Measurements from ENCODE around the gene FOXS1.

The FOXS1 gene

DNA sequence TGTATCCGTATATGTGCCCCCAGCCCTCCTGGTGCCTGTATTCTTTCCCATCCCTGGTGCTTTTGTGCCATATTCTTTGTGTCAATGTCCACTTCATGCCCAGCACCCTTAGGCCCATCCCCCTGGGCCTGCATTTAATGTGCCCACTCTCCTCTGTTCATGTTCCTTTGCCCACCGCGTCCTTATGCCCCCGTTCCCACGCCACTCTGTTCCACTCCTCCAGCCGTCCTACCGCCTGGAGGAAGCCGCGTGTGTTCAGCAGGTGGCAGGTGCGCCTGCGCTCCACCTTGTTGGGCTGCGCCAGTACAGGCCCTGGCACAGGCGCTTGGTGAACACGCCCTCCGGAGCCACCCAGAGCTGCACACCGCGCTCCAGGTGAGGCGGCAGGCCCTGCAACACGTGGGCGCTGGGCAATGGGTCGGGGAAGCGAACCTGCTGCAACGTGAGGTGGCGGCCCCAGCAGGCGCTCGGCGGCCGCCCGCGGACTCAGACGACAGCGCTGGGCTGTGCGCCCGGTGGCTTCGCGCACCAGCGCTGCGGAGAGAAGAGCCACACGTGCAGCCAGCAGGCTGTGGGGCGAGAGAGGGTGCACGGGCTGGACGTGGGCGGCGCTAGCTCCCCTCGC, 4.0 kb upstream of the FOXS1 start:
- DNase-seq, result no peak
- no peak for ATAC-seq
- peaks cover 32% of the 10 kb centered on the region for H3K27me3 Mint-ChIP-seq
- H3K4me1 Mint-ChIP-seq, result no peaks in the 10 kb centered on the region
- H3K9me3 Mint-ChIP-seq, result no peaks in the 10 kb centered on the region
- no peak overlapping the region for H3K4me3 Mint-ChIP-seq
- H3K27ac Mint-ChIP-seq, result no peak overlapping the region

DNA sequence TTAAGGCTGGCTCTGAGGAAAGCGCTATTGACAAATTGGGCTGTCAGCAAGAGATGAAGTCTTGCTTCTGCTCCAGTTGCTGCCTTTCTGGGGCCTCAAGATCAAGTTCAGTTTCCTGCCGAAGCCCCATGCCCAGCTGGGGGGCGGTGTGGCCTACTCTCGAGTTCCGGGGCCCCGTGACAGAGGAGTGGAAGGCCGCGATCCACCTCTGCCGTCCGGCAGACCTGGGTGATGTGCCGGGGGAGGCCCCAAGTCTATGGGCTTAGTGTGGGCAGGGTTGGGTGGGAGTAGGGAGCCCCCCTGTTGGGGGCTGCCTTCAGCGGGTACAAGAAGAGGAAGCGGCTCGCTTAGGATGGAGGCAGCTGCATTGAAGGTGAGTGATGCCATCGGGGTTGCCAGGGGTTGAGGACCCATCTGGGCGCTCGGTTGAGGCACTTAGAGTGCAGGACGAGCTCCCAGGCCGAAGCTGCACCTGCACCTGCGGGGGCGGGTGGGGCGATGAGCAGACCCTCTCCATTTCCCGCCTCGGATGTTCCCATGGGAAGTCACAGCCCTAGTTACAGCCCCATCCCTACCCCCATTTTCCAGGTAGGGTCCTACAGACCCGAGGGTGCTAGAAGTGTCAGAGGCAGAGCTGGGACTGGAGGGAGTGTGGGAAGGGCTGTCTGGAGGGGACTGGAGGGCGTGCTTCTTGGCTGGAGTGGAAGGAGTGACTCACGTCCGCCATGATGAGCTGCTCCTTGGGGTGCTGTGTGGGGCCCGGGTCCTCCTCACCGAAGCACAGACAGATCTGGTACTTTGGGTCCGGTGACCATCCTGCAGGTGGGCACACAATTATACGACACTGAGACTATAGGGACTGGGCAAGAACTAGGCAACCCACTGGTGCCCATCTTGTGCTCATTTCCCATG, 2.9 kb upstream of the FOXS1 start:
- ATAC-seq (no peak), DNase-seq (no peak)
- Mint-ChIP-seq H3K4me1 (no peaks in the 10 kb centered on the region), H3K27ac (no peak overlapping the region), H3K9me3 (no peaks in the 10 kb centered on the region), H3K4me3 (no peak overlapping the region), H3K27me3 (peaks cover 32% of the 10 kb centered on the region)

DNA sequence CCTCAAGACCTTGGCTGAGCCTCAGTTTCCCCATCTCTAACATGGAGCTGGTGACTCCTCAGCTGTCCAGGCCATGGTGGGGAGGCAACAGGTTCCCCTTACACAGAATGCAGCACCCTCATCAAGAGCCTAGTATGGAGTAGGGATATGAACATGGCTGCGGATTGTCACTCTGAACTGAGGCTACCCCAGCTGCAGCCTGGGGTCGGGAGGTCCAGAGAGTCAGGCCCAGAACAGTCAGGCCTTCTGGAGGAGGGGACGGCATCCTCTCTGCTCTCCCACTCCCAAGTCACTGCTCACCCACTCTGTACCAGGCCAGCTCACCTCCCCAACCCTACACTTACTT, 1.4 kb upstream of the FOXS1 start:
- ATAC-seq (no peak), DNase-seq (no peak)
- H3K4me3 Mint-ChIP-seq, result no peak overlapping the region
- no peaks in the 10 kb centered on the region for H3K4me1 Mint-ChIP-seq
- peaks cover 32% of the 10 kb centered on the region for H3K27me3 Mint-ChIP-seq
- H3K27ac Mint-ChIP-seq, result no peak overlapping the region
- no peaks in the 10 kb centered on the region for H3K9me3 Mint-ChIP-seq

DNA sequence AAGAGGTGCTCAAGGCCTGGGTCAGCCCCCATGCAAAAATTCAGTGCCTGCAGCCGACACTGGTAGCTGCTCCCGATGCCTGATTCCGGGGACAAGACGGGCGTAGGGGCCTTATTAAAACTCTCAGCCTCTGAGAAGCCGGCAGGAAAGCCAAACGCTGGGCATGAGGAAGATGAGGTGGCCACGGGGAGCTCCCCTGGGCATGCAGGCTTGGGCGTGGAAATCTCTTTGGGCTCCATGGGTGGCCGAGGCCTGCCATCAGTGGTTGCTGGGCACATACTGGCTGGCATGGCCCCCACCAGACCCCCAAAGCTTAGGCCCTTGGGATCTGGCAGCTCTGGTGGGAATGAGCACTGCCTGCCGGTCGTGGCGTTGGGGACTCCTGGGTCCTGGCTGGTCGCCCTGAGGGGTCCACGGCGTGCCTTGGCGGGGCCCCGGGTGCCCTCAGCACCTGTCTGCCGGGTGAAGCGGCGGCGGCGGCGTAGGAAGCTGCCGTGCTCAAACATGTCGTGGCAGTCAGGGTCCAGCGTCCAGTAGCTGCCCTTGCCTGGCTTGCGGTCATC, 586 bp downstream of the FOXS1 start:
- Mint-ChIP-seq H3K27me3 (peaks cover 13% of the 10 kb centered on the region), H3K9me3 (no peaks in the 10 kb centered on the region), H3K4me1 (no peaks in the 10 kb centered on the region), H3K27ac (no peak overlapping the region), H3K4me3 (no peak overlapping the region)
- ATAC-seq (no peak), DNase-seq (no peak)

DNA sequence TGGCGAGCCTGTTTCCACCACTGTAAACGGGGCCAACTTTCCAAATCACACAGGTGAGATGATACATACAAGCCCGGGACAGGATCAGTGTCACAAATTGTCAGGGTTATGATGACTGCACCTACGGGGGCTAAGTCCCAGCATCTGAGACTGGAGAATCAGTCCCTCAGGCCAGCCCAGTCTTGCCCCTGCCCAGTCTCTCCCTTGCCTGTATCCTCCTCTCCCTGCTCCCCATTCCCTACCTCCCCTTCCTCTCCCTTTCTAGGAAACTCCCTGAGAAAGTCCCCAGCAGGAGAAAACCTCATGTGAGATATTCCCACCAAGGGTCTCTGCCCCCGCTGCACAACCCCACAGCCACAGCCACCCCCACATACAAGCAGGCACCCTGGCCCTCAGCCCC, 1.5 kb downstream of the FOXS1 start:
- no peak for DNase-seq
- H3K4me3 Mint-ChIP-seq, result no peak overlapping the region
- no peaks in the 10 kb centered on the region for H3K4me1 Mint-ChIP-seq
- H3K27ac Mint-ChIP-seq, result peak overlapping the region in 1 of 2 donors; percentile 55
- H3K27me3 Mint-ChIP-seq, result peaks cover 6% of the 10 kb centered on the region
- H3K9me3 Mint-ChIP-seq, result no peaks in the 10 kb centered on the region
- no peak for ATAC-seq

DNA sequence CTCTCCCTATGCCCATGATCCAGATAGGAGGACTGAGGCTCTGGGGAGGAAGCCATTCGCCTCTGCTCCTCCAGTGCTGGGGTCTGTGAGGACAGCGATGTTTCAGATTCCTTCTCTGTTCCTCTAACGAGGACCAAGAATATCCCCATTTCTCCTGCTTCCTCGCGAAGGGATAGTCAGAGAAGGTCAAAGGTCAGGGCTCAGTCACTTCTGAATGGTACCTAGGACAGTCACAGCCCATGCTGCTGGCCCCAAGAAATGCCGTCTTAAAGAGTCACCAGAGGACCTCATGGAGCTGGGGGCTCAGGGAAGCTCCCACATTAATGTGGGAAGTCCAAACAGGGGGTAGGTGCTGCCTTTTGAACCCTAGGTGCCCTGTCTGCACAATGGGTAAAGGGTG, 2.1 kb downstream of the FOXS1 start:
- no peak overlapping the region for H3K4me3 Mint-ChIP-seq
- peaks cover under 1% of the 10 kb centered on the region for H3K27me3 Mint-ChIP-seq
- ATAC-seq, result no peak
- no peaks in the 10 kb centered on the region for H3K9me3 Mint-ChIP-seq
- H3K27ac Mint-ChIP-seq, result no peak overlapping the region
- H3K4me1 Mint-ChIP-seq, result no peaks in the 10 kb centered on the region
- no peak for DNase-seq

DNA sequence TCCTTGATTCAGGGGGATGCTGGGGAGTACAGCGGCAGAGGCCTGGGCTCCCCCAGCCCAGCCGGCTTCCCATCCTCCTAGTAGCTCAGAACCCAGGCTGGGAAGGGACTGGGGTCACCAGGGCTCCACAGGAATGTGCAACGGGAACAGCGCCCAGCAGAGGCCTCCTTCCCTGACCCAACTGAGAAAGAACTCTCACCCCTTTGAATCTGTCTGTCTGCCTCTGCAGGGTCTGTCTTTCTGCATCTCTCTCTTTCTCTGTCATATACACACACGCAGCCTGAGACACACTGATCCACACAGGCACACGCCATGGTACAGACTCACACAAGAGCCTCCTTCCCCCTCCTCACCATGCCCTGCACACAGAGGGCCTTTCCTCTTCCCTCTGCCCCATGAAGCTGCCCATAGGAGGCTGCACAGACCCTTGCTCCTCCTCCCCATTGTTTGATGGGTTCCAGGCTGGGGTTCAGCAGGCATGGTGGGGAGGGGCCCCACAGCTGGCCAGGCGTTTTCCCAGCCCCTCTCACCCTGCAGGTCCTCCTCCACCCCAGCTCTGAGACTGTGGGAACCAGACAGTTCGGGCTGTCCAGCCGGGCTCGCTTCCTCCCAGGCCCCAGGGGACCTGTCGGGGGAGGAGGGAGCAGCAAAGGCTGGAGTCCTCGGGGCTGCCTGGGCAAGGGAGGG, 2.8 kb downstream of the FOXS1 start:
- no peak for DNase-seq
- no peaks in the 10 kb centered on the region for H3K9me3 Mint-ChIP-seq
- no peak overlapping the region for H3K27ac Mint-ChIP-seq
- H3K4me3 Mint-ChIP-seq, result no peak overlapping the region
- H3K27me3 Mint-ChIP-seq, result no peaks in the 10 kb centered on the region
- ATAC-seq, result no peak
- no peaks in the 10 kb centered on the region for H3K4me1 Mint-ChIP-seq

DNA sequence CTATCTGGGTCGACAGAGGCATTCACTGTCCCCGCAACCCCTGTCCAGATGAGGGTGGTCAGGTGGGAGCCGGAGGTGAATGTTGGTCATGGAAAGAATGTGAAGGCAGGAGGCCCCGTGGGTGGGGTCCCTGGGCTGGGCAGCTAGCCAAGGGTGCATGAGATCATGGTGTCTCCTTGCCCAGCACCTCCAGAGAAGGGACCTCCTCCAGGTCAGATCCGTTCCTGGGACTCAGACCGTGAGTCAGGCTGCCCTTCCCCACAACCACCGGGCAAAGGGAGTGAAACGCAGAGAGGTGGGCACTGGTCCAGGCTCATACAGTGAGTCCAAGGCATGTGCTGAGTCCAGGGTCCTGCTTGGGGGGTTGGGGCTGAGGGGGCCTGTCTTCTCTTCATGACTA, 3.5 kb downstream of the FOXS1 start:
- no peak overlapping the region for H3K4me3 Mint-ChIP-seq
- no peak overlapping the region for H3K27ac Mint-ChIP-seq
- ATAC-seq (no peak), DNase-seq (no peak)
- no peaks in the 10 kb centered on the region for H3K27me3 Mint-ChIP-seq
- H3K4me1 Mint-ChIP-seq, result no peaks in the 10 kb centered on the region
- H3K9me3 Mint-ChIP-seq, result no peaks in the 10 kb centered on the region

DNA sequence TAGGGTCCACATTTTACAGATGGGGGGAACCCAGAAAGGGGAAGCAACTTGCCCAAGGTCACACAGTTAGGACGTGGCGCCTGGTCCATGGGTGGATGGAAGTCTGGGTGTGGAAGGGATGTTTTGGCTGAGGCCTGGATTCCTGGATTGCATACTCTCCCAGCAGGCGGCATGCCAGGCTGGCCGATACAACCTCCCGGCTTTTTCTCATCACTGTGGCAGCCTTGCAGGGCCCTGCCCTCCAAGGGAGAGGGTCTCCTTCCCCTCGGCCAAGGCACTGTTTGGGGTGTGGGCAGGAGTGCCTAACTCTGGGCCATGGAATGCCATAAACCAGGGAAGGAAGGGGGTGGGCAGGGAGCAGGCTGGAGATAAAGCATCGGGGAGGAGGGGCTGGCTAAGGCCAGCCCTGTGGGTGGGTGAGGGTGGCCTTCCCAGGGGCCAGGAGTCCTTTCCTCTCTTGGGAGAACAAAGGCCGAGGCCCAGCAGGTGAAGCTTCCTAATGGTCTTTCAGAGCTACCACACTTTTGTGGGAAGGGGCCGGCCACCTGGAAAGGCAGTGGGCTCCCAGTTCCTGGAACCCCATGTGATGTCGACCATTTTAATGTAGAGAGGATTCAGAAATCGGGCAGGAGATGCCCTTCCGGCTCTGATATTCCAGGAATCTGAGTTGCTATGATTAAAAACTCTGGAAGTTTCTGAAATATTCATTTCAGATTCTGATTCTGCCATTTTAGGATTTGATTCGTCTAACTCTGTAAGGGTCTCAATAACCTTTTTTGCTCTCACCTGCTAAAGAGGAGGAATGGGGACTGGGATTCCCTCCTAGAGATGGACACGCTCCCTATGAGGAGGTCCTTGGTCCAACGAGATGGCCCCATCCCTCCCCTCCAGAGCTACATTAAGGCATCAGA, 4.2 kb downstream of the FOXS1 start:
- no peak overlapping the region for H3K4me3 Mint-ChIP-seq
- DNase-seq, result no peak
- no peak for ATAC-seq
- no peaks in the 10 kb centered on the region for H3K9me3 Mint-ChIP-seq
- H3K4me1 Mint-ChIP-seq, result peaks cover 6% of the 10 kb centered on the region
- no peaks in the 10 kb centered on the region for H3K27me3 Mint-ChIP-seq
- H3K27ac Mint-ChIP-seq, result no peak overlapping the region

DNA sequence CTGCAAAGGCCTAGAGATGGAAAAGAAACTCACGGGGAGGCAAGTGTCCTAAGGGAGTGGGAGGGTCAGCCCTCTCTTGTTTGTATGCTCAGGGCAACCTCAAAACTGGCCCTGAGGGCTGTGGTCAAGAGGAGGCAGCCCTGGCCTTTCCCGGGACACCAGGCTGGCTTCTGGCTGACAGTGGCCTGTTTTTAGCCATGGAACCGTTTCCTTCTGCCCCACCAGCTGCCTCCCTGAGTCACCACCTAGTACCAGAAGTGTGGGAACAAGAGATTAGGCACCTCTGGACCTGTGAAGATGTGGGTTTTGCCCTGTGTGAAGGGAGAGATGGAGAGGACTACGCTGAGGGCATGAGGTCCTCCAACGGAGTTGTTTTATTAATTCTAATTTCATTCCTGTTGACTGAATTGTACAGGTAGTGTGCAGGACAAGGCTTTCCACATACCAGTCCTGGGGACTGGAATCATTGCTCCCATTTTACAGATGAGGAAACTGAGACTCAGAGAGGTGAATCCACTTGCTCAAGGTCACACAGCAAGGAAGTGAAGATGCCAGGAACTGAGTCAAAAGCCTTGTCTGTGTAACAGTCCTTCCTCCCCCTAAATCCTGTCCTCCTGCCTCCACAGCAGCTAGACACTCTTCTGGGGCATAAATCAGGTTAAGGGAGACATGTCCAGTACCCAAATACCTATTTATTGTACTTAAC, 5.5 kb downstream of the FOXS1 start:
- Mint-ChIP-seq H3K27ac (no peak overlapping the region), H3K4me1 (peaks cover 12% of the 10 kb centered on the region), H3K27me3 (no peaks in the 10 kb centered on the region), H3K9me3 (no peaks in the 10 kb centered on the region), H3K4me3 (no peak overlapping the region)
- ATAC-seq (no peak), DNase-seq (no peak)

DNA sequence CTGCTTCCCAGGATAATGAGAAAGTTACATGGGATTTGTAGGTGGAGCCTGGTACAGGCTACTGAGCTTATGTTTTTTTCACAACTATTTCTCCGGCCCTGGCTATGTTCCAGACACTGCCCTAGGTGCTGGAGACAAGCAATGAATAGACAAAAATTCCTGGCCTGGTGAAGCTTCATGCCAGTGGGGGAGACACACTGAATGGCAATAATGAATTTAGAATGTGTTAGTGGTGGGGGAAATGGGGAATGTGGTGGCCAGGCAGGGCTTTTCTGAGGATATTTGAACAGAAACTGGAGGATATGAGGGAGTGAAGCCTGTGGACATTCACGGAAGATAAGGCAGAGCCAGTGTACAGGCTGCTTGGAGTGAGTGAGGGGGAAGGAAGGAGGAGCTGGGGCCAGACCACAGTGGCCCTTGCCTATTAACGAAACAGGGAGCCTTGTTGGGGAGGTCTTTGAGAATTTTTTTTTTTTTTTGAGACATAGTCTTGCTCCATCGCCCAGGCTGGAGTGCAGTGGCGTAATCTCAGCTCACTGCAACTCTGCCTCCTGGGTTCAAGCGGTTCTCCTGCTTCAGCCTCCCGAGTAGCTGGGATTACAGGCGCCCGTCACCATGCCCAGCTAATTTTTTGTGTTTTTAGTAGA, 6.6 kb downstream of the FOXS1 start:
- Mint-ChIP-seq H3K27me3 (no peaks in the 10 kb centered on the region), H3K27ac (no peak overlapping the region), H3K4me1 (peaks cover 12% of the 10 kb centered on the region), H3K9me3 (no peaks in the 10 kb centered on the region), H3K4me3 (no peak overlapping the region)
- DNase-seq (no peak), ATAC-seq (no peak)

DNA sequence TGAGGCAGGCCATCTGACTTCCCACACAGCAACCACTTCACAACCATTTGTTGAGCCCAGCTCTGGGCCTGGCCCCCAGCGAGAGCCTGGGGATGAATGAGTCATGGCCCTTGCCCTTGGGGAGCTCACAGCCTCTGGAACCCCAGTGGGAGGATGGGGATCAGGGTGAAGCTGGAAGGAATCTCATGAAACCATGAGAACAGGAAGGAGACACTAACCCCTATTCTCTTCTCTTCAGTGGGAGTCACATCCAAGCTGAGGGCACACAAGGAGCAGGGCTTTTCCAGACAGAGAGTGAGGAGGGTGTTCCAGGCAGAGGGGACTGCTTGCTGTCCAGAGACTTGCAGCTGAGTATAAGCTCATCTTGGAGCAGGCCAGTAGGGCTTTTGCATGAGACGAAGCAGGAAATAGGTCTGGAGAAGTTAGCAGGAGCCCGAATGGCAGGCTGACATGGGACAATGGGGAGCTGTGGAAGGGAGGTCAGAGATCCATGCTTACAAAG, 7.5 kb downstream of the FOXS1 start:
- ATAC-seq, result no peak
- no peaks in the 10 kb centered on the region for H3K27me3 Mint-ChIP-seq
- no peak for DNase-seq
- H3K4me1 Mint-ChIP-seq, result peaks cover 12% of the 10 kb centered on the region
- H3K27ac Mint-ChIP-seq, result no peak overlapping the region
- no peaks in the 10 kb centered on the region for H3K9me3 Mint-ChIP-seq
- H3K4me3 Mint-ChIP-seq, result no peak overlapping the region

DNA sequence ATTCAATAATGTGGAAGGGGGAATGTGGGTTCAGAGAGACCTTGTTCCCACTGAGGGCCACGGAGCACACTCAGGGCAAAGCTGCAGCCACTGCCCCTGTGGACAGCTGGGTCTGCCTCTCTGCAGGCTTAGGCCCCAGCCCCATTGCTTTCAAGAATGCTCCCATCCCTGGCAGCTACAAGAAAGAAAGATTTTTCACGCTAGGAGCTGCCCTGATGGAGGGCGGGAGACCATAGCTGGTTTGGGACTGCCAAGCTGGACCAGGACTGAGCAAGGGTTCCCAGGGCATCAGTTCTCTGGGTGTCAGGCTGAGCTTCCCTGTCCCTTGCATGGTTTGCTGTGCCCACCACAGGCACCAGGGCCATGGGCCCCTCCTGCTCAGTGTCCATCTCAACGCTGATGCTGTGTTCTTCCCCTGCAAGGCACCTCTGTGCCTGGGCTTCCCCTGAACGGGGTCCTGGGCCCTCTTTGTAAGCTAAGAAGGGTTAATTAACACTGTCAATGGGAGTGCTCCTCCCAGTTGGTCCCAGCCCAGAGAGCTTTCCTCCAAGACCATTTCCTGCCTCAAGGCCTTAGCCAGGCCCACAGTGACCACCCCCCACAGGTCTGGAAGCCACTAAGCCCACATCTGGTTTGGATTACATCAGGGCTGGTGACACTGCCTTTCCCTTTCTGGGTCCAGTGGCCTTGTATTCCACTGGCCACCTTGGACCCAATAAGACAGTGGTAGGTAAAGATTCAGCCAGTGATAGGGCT, 8.4 kb downstream of the FOXS1 start:
- no peak for DNase-seq

More for the DNA sequence above, 8.4 kb downstream of the FOXS1 start:
- H3K27me3 Mint-ChIP-seq, result no peaks in the 10 kb centered on the region
- H3K9me3 Mint-ChIP-seq, result no peaks in the 10 kb centered on the region
- H3K4me1 Mint-ChIP-seq, result peaks cover 12% of the 10 kb centered on the region
- ATAC-seq, result no peak
- no peak overlapping the region for H3K4me3 Mint-ChIP-seq
- H3K27ac Mint-ChIP-seq, result peak overlapping the region in 1 of 2 donors; percentile 30
